C4-2B (cell line): ENCODE measurements around the gene KCNH8.
"Not testable (repeated sequence)": the region's sequence is repeated elsewhere in the genome, so short reads cannot be mapped to it uniquely, and the experiment has no call there.

Experiments used
- CTCF ChIP-seq: fragments of 450-650 bp; conservative IDR thresholded peaks from 2 replicates; pipeline ENCODE4 v1.5.1; 2017; ENCODE audit warnings: mild to moderate bottlenecking
- ZFX ChIP-seq: fragments of 450-650 bp; IDR thresholded peaks from 2 replicates; pipeline ENCODE4 v1.6.1; 2017

- TF ChIP-seq CTCF, ZFX: not testable (repeated sequence)
Measured at GRCh38 chr3:19102654-19103290, 45.5 kb upstream of the KCNH8 start.
